ENCODE measurements around the gene IKZF5. TPM values are rescaled to one million over a fixed set of nuclear protein-coding genes. Genes with fewer than 3 reads are reported as not detected.

Gene IKZF5
- total and polyA plus RNA-seq, 2 of the 4 experiments (the other 2 are of a cell fraction) = 2.9 to 4.4 TPM

DNA sequence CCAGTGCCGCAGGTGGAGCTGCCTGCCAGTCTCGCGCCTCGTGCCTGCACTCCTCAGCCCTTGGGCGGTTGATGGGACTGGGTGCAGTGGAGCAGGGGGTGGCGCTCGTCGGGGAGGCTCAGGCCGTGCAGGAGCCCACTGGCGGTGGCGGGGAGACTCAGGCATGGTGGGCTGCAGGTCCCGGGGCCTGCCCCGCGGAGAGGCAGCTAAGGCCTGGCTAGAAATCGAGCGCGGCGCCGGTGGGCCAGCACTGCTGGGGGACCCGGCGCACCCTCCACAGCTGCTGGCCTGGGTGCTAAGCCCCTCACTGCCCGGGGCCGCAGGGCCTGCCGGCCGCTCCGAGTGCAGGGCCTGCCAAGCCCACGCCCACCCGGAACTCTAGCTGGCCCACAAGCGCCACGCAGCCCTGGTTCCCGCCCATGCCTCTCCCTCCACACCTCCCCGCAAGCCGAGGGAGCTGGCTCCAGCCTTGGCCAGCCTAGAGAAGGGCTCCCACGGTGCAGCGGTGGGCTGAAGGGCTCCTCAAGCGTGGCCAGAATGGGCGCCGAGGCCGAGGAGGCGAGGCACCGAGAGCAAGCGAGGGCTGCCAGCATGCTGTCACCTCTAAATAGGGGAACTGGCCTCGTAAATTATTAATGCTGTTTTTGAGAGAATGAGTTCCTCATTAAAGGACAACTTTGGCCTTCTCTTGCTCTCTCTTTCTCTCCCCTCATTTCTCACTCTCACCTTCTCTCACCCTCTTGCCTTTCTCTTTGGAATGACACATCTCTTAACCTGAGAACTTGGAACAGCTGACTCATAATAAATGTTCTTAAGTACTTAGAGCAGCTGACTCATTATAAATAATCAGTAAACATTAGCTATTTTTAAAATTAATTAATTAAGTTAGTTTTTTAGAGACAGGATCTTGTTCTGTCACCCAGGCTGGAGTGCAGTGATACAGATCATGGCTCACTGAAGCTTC lies 5.1 kb upstream of the IKZF5 start:
- ATAC-seq (ENCODE audit: low read depth) (no peak), DNase-seq (no peak)
- in situ Hi-C loops (cut with MboI; ENCODE audit: low sequenced_read_pairs) (no loop called here), dilution Hi-C loops (cut with HindIII; ENCODE audit: low sequenced_read_pairs, unreplicated experiment) (no loop called here), intact Hi-C loops (cut with micrococcal nuclease) (no loop called here)
- Histone ChIP-seq H3K79me1 (ENCODE audit: low read depth in 1 of 2, low read length in 2 of 2) (peaks cover 7 to 10% of the 10 kb centered on the region in 2 experiments; a peak in 3 of 4 replicates), H3K23ac (ENCODE audit: low read depth, low read length) (no peak overlapping the region), H3K9me1 (ENCODE audit: insufficient read depth, low read length) (no peaks in the 10 kb centered on the region), H3K18ac (ENCODE audit: low read depth, low read length) (no peak overlapping the region), H4K8ac (ENCODE audit: low read depth in 2 of 2, low read length in 2 of 2) (no peak overlapping the region), H4K5ac (ENCODE audit: low read depth, low read length) (no peak overlapping the region), H2BK5ac (ENCODE audit: low read depth, low read length, poor library complexity, severe bottlenecking) (no peak overlapping the region), H3K4me2 (ENCODE audit: low read depth, low read length) (no peak overlapping the region), H3K4ac (ENCODE audit: low read depth, low read length) (no peak overlapping the region), H3K4me1 (ENCODE audit: control insufficient read depth, insufficient read depth, low read length) (no peaks in the 10 kb centered on the region), H2AFZ (replicated peaks; ENCODE audit: low read length, poor library complexity) (no peak overlapping the region), H4K20me1 (ENCODE audit: insufficient read depth, low read length) (no peaks in the 10 kb centered on the region), H4K91ac (ENCODE audit: insufficient read depth, low read depth, low read length) (no peak overlapping the region), H2AK9ac (replicated peaks; ENCODE audit: low read depth, low read length, poor library complexity) (no peak overlapping the region), H3K9me3 (ENCODE audit: control insufficient read depth, insufficient read depth, low read length) (no peaks in the 10 kb centered on the region), H3K4me3 (ENCODE audit: insufficient read depth, low read depth, low read length) (no peak overlapping the region), H3K56ac (ENCODE audit: extremely low read depth, insufficient read depth, low read length) (no peak overlapping the region), H3K27me3 (ENCODE audit: control insufficient read depth, insufficient read depth, low read length) (no peaks in the 10 kb centered on the region), H2BK15ac (ENCODE audit: low read depth, low read length) (no peak overlapping the region), H3K27ac (ENCODE audit: insufficient read depth, low read length) (no peak overlapping the region), H2BK120ac (ENCODE audit: low read depth, low read length) (no peak overlapping the region), H2AK5ac (ENCODE audit: low read depth, low read length) (no peak overlapping the region), H2BK20ac (ENCODE audit: low read depth, low read length) (no peak overlapping the region), H3K9ac (ENCODE audit: low read depth, low read length) (no peak overlapping the region), H3K36me3 (ENCODE audit: control insufficient read depth, insufficient read depth, low read length) (no peaks in the 10 kb centered on the region), H3K14ac (replicated peaks; ENCODE audit: low read depth, low read length) (no peak overlapping the region)
- no TSS peak for BruUV-seq (replicated peaks)
- TF ChIP-seq SMC3 (IDR thresholded peaks at IDR 0.05; ENCODE audit: low read depth, low read length) (no peak), CEBPB (IDR thresholded peaks at IDR 0.05; ENCODE audit: low read depth, low read length) (no peak), NFE2L2 (IDR thresholded peaks at IDR 0.05; ENCODE audit: low read depth, low read length) (no peak), BHLHE40 (IDR thresholded peaks at IDR 0.05; ENCODE audit: low read depth, low read length) (no peak), CHD1 (IDR thresholded peaks at IDR 0.05; ENCODE audit: low read depth, low read length) (no peak), POLR2A (IDR thresholded peaks at IDR 0.05; ENCODE audit: low read depth, low read length) (no peak), RCOR1 (IDR thresholded peaks at IDR 0.05; ENCODE audit: insufficient replicate concordance, low read length) (no peak), MAFK (IDR thresholded peaks at IDR 0.05; ENCODE audit: low read depth, low read length) (no peak)
- TF ChIP-seq, protein P1, sequence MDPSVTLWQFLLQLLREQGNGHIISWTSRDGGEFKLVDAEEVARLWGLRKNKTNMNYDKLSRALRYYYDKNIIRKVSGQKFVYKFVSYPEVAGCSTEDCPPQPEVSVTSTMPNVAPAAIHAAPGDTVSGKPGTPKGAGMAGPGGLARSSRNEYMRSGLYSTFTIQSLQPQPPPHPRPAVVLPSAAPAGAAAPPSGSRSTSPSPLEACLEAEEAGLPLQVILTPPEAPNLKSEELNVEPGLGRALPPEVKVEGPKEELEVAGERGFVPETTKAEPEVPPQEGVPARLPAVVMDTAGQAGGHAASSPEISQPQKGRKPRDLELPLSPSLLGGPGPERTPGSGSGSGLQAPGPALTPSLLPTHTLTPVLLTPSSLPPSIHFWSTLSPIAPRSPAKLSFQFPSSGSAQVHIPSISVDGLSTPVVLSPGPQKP (IDR thresholded peaks at IDR 0.05; ENCODE audit: borderline replicate concordance, low read depth, low read length) = no peak
- TF ChIP-seq, protein P2, sequence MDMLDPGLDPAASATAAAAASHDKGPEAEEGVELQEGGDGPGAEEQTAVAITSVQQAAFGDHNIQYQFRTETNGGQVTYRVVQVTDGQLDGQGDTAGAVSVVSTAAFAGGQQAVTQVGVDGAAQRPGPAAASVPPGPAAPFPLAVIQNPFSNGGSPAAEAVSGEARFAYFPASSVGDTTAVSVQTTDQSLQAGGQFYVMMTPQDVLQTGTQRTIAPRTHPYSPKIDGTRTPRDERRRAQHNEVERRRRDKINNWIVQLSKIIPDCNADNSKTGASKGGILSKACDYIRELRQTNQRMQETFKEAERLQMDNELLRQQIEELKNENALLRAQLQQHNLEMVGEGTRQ (IDR thresholded peaks at IDR 0.05; ENCODE audit: low read depth, low read length) = no peak
- ChIA-PET POLR2A (ENCODE audit: unreplicated experiment) (no interaction called here), CTCF (no interaction called here)
- WGBS, 2 experiments (ENCODE audit: extremely low coverage in 2 of 2, insufficient read length in 1 of 2) = 95% methylated on average over 24 of the region's 43 CpGs; no CpG with 5 or more reads in 1 of the 2 experiments

All from IMR-90 (cell line).